ENCODE measurements around the gene VSX1. TPM values are rescaled to one million over a fixed set of nuclear protein-coding genes. Genes with fewer than 3 reads are reported as not detected.

Gene VSX1
- polyA plus RNA-seq, 2 donors, result not detected

GRCh38 chr20:25061821-25062530 is 20.0 kb downstream of the VSX1 start:
- 89 to 91% methylated on average over 15 of the region's 15 CpGs for WGBS, 2 donors
- H3K27me3 ChIP-seq (ENCODE audit: control insufficient read depth in 1 of 2, insufficient read depth in 2 of 2, low read length in 2 of 2), result no peaks in the 10 kb centered on the region

DNA sequence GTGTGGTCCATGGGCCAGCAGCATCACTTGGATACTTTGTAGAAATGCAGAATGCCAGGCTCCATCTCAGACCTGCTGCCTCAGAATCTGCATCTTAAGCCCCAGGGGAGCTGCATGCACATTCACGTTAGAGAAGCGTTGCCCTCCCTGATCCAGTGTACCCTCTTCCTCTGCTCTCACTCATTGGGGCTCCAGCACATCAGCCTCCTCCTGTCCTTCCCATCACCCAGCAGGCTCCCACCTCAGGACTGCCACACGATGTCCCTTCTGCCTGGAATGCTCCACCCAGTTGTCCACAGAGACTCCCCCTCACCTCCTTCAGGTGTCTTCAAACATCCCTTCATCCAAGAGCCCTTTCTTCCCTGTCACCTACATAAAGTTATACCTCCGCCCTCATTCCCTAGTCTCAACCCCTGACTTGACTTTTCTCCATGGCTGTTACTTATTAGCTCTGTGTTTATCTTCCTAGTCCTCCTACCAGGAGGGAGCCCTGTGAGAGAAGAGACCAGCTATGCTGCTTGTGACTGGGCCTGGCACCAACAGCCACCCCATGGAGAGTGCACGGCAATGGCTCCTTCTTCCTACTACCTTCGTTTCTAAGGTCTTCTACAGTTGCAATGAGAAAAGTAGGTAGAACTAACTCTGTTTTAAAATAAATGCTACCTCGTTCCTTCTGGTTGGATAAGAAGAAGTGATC is 20.7 kb downstream of the VSX1 start:
- no peaks in the 10 kb centered on the region for H3K36me3 ChIP-seq (ENCODE audit: control insufficient read depth in 2 of 2, insufficient read depth in 2 of 2, low read length in 1 of 2)
- H3K9me3 ChIP-seq (ENCODE audit: control insufficient read depth in 2 of 2, insufficient read depth in 1 of 2, low read depth in 1 of 2, low read length in 1 of 2), result no peaks in the 10 kb centered on the region
- no peaks in the 10 kb centered on the region for H3K27me3 ChIP-seq (ENCODE audit: control insufficient read depth in 1 of 2, insufficient read depth in 2 of 2, low read length in 2 of 2)
- H3K4me1 ChIP-seq (ENCODE audit: control insufficient read depth in 2 of 2, insufficient read depth in 2 of 2, low read length in 1 of 2), result peaks cover 7 to 9% of the 10 kb centered on the region in 2 donors
- H3K27ac ChIP-seq (ENCODE audit: low read depth in 2 of 2, low read length in 1 of 2), result no peak overlapping the region
- no peak overlapping the region for H3K4me3 ChIP-seq (ENCODE audit: low read depth in 1 of 2, low read length in 2 of 2)
- 76 to 87% methylated on average over 7 of the region's 7 CpGs for WGBS, 2 donors

More at GRCh38 chr20:25061821-25062530, 20.0 kb downstream of the VSX1 start:
- H3K9me3 ChIP-seq (ENCODE audit: control insufficient read depth in 2 of 2, insufficient read depth in 1 of 2, low read depth in 1 of 2, low read length in 1 of 2), result no peaks in the 10 kb centered on the region
- H3K36me3 ChIP-seq (ENCODE audit: control insufficient read depth in 2 of 2, insufficient read depth in 2 of 2, low read length in 1 of 2), result no peaks in the 10 kb centered on the region
- peaks cover under 1 to 4% of the 10 kb centered on the region in 2 donors for H3K4me1 ChIP-seq (ENCODE audit: control insufficient read depth in 2 of 2, insufficient read depth in 2 of 2, low read length in 1 of 2)
- H3K4me3 ChIP-seq (ENCODE audit: low read depth in 1 of 2, low read length in 2 of 2), result no peak overlapping the region
- H3K27ac ChIP-seq (ENCODE audit: low read depth in 2 of 2, low read length in 1 of 2), result no peak overlapping the region

DNA sequence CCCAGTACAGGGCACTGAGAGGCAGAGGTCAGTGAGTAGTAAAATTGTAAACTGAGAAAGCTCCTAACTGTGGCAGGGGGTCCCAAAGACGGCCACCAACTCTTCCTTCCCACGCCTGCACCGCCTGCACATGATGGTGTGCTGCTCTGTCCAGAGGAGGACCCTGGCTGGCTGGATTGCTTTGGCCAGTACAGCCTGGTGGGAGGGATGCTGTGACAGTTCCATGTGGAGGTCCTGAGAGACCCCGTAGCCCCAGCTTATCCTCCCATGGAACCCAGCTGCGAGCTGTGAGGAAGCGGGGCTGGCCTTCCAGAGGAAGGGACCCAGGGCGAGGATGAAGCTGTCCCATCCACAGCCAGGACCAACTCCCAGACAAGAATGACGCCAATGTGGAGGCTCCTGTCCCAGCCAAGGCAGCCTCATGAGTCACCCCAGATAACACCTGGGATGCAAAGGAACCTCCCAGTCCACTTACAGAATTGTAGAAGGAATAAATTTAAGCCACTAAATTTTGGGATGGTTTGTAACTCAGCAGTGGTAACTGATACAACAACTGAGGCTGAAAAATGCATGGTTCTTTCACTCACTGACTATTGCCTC is 22.0 kb downstream of the VSX1 start:
- 85 to 87% methylated on average over 8 of the region's 8 CpGs for WGBS, 2 donors
- Histone ChIP-seq H3K4me3 (ENCODE audit: low read depth in 1 of 2, low read length in 2 of 2) (no peak overlapping the region), H3K36me3 (ENCODE audit: control insufficient read depth in 2 of 2, insufficient read depth in 2 of 2, low read length in 1 of 2) (no peaks in the 10 kb centered on the region), H3K4me1 (ENCODE audit: control insufficient read depth in 2 of 2, insufficient read depth in 2 of 2, low read length in 1 of 2) (peaks cover 9% of the 10 kb centered on the region in 2 donors), H3K27me3 (ENCODE audit: control insufficient read depth in 1 of 2, insufficient read depth in 2 of 2, low read length in 2 of 2) (no peaks in the 10 kb centered on the region), H3K9me3 (ENCODE audit: control insufficient read depth in 2 of 2, insufficient read depth in 1 of 2, low read depth in 1 of 2, low read length in 1 of 2) (no peaks in the 10 kb centered on the region), H3K27ac (ENCODE audit: low read depth in 2 of 2, low read length in 1 of 2) (no peak overlapping the region)

GRCh38 chr20:25058847-25059810 is 22.8 kb downstream of the VSX1 start:
- Histone ChIP-seq H3K27me3 (ENCODE audit: control insufficient read depth in 1 of 2, insufficient read depth in 2 of 2, low read length in 2 of 2) (no peaks in the 10 kb centered on the region), H3K9me3 (ENCODE audit: control insufficient read depth in 2 of 2, insufficient read depth in 1 of 2, low read depth in 1 of 2, low read length in 1 of 2) (no peaks in the 10 kb centered on the region), H3K4me1 (ENCODE audit: control insufficient read depth in 2 of 2, insufficient read depth in 2 of 2, low read length in 1 of 2) (peaks cover 9 to 12% of the 10 kb centered on the region in 2 donors), H3K4me3 (ENCODE audit: low read depth in 1 of 2, low read length in 2 of 2) (peak overlapping the region; percentile 73 to 76), H3K36me3 (ENCODE audit: control insufficient read depth in 2 of 2, insufficient read depth in 2 of 2, low read length in 1 of 2) (no peaks in the 10 kb centered on the region), H3K27ac (ENCODE audit: low read depth in 2 of 2, low read length in 1 of 2) (peak overlapping the region; percentile 86 to 91)
- WGBS, 2 donors, result 26 to 28% methylated on average over 20 of the region's 20 CpGs

DNA sequence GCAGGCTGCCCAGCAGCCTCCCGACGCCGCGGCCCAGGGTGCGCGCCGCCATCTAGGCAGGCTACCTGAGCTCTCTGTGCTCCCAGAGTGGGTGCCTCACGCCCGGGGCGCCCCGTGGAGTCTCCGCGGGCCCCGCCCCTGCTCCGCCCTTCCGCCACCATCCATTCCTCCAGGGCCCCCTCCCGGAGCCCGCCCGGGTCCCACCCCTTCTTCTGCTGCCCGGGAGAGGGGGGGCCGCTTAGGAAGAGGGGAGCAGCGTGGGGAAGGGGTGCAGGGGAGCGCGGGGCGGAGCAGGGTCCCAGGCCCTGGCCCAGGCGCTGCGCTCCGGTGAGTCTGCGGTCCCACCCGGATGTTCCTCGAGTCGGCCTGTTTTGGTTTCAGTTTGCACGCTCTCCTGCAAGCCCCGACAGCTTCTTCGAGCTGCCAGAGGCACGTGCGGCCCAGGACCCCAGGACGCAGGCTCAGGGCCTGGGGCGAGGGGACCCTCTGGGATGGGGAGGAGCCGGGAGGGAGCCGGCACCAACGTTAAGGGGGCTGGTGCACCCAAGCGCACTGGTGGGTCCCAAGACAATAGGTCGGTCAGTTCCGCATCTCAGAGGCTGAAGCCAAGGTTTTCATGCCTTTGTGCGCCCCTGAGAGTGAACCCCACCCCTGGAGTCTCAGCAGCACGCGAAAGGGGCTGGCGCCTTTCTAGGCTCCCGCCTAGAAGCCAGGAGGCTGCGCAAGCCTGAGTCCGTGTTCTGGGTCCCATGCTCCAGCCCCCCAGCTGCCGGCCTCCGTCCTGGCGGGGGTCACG is 23.7 kb downstream of the VSX1 start, which contains the start of gene ACSS1:
Gene ACSS1 (minus strand): TSS at position 89 of the 796 bp plus-strand sequence. CDS start 37 bp downstream, at position 52.
- Histone ChIP-seq H3K27ac (ENCODE audit: low read depth in 2 of 2, low read length in 1 of 2) (peak within 1 kb of the TSS; percentile 86 to 91), H3K4me1 (ENCODE audit: control insufficient read depth in 2 of 2, insufficient read depth in 2 of 2, low read length in 1 of 2) (peaks cover 13 to 15% of the 10 kb centered on the region in 2 donors), H3K4me3 (ENCODE audit: low read depth in 1 of 2, low read length in 2 of 2) (peak within 1 kb of the TSS; percentile 73 to 76), H3K36me3 (ENCODE audit: control insufficient read depth in 2 of 2, insufficient read depth in 2 of 2, low read length in 1 of 2) (no peaks in the 10 kb centered on the region), H3K9me3 (ENCODE audit: control insufficient read depth in 2 of 2, insufficient read depth in 1 of 2, low read depth in 1 of 2, low read length in 1 of 2) (no peaks in the 10 kb centered on the region), H3K27me3 (ENCODE audit: control insufficient read depth in 1 of 2, insufficient read depth in 2 of 2, low read length in 2 of 2) (no peaks in the 10 kb centered on the region)
- WGBS, 2 donors, result 1 to 4% methylated on average over 54 to 56 of the region's 56 CpGs

DNA sequence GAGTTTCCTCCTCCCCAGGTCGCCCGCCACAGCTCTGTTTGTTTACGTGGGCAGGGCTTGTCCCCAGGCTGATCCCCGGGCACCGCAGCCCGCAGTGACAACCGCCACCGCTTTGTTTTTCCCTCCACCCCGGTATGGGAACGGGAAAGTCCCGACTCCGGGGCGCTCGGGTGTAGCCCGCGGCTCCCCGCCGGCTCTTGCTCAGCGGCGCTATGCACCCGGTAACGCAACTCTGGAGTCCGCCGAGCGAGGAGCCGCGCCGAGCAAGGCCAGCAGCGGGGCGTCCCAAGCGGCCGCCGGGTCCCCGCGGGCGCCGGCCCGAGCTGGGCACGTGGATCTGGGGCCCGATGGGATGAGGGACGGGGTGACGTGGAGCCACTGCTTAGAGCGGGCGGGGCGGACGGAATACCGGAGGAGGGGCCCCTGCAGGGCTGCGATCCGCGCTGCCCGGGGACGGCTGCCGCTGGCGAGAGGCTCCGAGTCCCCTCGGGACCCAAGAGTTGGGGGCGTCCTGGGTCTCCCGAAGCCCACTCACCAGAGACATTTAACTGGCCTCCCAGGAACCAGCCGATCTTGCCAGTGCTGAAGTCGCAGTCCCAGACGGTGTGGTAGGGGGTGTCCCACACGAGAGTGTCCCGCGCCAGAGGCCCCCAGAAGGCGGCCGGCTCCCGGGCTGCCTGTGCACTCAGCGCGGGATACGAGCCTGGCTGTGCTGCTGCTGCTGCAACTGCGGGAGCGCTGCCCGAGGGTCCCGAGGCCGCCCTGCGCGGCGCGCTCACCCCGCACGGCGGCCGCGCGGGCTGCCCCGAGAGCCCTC is 24.5 kb downstream of the VSX1 start:
- Histone ChIP-seq H3K36me3 (ENCODE audit: control insufficient read depth in 2 of 2, insufficient read depth in 2 of 2, low read length in 1 of 2) (no peaks in the 10 kb centered on the region), H3K9me3 (ENCODE audit: control insufficient read depth in 2 of 2, insufficient read depth in 1 of 2, low read depth in 1 of 2, low read length in 1 of 2) (no peaks in the 10 kb centered on the region), H3K27ac (ENCODE audit: low read depth in 2 of 2, low read length in 1 of 2) (peak overlapping the region; percentile 86 to 91), H3K27me3 (ENCODE audit: control insufficient read depth in 1 of 2, insufficient read depth in 2 of 2, low read length in 2 of 2) (no peaks in the 10 kb centered on the region), H3K4me1 (ENCODE audit: control insufficient read depth in 2 of 2, insufficient read depth in 2 of 2, low read length in 1 of 2) (peaks cover 15 to 17% of the 10 kb centered on the region in 2 donors), H3K4me3 (ENCODE audit: low read depth in 1 of 2, low read length in 2 of 2) (peak overlapping the region; percentile 73 to 76)
- 0 to 1% methylated on average over 70 to 86 of the region's 86 CpGs for WGBS, 2 donors

DNA sequence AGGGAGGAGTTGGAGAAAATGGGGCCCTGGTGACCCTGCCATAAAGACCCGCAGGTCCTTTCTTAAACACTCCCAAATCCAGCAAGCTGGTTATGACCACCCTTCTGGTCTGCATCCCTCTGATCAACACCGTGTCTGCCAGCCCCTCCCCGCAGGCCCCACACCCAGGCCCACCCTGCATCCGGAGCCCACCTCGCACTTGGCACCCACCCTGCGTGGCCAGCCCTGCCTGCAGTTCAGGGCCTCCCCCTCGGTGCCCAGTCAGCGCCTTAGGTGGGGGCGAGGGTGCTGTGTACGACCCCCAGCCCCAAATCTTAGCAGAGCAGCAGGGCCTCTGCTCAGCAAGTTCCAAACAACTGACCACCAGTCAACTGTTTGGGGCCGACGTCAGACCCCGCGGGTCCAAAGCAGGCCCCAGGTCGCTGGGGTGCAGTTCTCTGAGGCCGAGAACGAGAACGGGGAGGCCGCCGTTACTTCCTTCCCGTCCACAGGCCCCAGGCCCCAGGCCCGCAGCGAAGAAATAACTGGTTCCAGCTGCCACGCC is 25.2 kb downstream of the VSX1 start:
- WGBS, 2 donors, result 8 to 11% methylated on average over 24 of the region's 24 CpGs
- Histone ChIP-seq H3K36me3 (ENCODE audit: control insufficient read depth in 2 of 2, insufficient read depth in 2 of 2, low read length in 1 of 2) (no peaks in the 10 kb centered on the region), H3K4me1 (ENCODE audit: control insufficient read depth in 2 of 2, insufficient read depth in 2 of 2, low read length in 1 of 2) (peaks cover 15 to 21% of the 10 kb centered on the region in 2 donors), H3K27ac (ENCODE audit: low read depth in 2 of 2, low read length in 1 of 2) (peak overlapping the region; percentile 86 to 91), H3K4me3 (ENCODE audit: low read depth in 1 of 2, low read length in 2 of 2) (peak overlapping the region; percentile 73 to 76), H3K27me3 (ENCODE audit: control insufficient read depth in 1 of 2, insufficient read depth in 2 of 2, low read length in 2 of 2) (no peaks in the 10 kb centered on the region), H3K9me3 (ENCODE audit: control insufficient read depth in 2 of 2, insufficient read depth in 1 of 2, low read depth in 1 of 2, low read length in 1 of 2) (no peaks in the 10 kb centered on the region)

All from esophagus (tissue), 2 donors.